Hematopoietic multipotent progenitor cell treated with erythropoietin and hydrocortisone succinate and interleukin-3 and kit ligand, for 17 days (in vitro differentiated cells): Measurements from ENCODE around the gene PNKD.

Source experiments
- DNase-seq: peaks from one replicate; pipeline ENCODE4 v3.0.0-alpha.2; 2015; ENCODE audit warnings: low spot score

Gene PNKD

DNA sequence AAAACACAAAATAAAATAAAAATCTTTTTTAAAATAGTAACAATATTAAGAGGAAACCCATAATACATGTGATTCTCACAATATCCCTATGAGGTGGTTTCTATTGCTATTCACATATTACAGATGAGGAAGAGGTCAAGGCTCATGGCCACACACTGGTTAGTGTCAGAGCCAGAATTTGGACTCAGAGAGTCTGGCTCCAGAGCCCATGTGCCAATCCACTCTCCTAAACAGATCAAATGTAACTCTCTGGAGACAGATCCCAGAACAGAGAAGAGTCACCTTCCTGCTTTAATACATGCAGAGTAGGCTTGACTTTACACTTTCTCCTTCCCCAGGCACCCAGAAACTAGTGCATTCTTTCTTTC, 101.6 kb downstream of the PNKD start:
- no peak for DNase-seq

DNA sequence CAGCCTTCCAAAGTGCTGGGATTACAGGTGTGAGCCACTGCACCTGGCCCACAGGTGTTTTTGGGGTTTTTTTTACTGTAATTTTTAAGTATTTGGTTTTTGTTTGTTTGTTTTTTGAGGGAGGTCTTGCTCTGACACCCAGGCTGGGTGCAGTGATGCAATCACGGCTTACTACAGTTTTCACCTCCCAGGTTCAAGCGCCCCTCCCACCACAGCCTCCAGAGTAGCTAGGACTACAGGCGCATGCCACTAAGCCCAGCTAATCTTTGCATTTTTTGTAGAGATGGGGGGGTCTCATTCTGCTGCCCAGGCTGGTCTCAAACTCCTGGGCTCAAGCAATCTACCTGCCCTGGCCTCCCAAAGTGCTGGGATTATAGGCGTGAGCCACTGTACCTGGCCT, 104.5 kb downstream of the PNKD start:
- DNase-seq, result no peak

DNA sequence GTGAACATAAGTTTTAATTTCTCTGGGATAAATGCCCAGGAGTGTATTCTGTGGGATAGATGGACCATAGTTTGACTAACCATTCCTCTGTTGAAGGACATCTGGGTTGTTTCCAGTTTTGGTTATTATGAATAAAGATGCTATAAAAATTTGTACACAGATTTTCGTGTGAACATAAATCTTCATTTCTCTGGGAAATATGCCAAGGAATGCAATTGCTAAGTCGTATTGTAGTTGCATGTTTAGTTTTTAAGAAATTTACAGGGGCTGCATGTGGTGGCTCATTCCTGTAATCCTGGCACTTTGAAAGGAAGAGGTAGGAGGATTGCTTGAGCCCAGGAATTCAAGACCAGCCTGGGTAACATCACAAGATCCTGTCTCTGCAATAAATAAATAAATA, 104.9 kb downstream of the PNKD start:
- DNase-seq, result no peak

DNA sequence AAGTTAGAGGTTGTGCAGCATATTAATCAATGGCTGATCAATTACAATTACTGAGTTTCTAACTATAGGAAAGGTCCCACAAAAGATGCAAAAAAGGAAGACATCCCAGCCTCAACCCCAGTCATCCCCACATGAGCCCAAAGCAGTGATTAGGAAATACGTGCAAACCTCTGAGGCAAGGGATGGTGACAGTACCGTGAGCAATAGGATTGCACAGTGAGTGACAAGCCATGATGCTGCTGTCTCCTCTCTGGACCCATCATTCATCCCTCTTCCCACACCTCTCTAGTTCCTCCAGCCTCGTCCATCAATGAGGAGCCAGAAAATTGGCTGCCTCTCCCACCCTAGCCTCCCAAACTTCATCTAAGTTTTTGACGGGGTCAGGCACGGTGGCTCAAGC, 107.7 kb downstream of the PNKD start:
- no peak for DNase-seq

DNA sequence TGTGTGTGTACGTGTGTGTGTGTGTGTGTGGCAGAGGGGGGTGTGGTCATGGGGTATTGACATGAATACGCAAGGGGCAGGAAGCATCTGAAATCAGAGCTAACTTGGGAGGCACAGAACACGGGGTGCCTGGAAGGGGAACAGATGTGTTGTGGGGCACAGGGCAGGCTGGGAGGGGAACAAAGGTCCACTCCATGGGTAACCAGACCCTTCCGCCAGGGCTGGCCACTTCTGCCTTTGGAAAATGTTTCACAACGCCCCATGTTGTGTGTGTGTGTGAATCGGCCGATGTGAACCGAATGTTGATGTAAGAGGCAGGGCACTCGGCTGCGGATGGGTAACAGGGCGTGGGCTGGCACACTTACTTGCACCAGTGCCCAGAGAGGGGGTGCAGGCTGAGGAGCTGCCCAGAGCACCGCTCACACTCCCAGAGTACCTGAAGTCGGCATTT, 111.6 kb downstream of the PNKD start, which contains the start of gene SLC11A1:
Gene SLC11A1, plus strand, starts transcription at position 358 of the 451 bp plus-strand sequence. CDS start 96 bp downstream, outside the sequence.
- no peak for DNase-seq

DNA sequence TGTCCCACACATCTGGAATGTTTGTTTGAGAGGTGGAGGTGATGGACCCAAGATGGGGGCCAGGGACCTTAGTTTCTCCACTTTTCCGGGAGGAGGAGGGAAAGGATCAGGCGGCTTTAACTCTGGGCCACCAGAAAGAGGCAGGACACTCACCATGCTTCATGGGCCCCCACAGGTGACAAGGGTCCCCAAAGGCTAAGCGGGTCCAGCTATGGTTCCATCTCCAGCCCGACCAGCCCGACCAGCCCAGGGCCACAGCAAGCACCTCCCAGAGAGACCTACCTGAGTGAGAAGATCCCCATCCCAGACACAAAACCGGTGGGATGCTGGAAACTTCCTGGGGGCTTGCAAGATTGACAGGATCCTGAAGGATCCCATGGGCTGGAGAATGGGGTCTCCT, 112.5 kb downstream of the PNKD start:
- no peak for DNase-seq

DNA sequence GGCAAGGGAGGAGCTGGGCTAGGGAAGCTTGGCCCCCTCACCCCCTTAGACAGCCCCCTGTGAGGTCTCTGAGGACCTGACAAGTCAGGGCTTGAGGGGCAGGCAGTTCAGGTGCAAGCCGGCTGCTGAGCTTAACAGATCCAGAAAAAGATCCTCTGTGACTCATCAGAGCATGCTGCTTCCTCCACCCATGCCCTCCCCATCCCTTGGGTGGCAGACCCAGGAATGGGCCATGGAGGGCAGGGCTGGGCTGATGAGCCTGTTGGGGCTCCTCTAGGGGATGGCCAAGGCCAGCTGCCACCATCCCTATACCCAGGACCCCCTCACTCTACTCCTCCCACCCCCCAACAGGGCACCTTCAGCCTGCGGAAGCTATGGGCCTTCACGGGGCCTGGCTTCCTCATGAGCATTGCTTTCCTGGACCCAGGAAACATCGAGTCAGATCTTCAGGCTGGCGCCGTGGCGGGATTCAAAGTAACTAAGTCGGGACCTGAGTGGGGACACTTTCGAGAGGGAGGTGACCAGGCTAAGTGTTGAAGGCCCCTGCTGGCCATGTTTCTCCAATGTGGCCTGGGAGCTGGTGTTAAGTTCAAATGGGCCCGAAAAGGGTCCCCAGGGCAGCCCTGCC, 113.7 kb downstream of the PNKD start:
- DNase-seq, result no peak

DNA sequence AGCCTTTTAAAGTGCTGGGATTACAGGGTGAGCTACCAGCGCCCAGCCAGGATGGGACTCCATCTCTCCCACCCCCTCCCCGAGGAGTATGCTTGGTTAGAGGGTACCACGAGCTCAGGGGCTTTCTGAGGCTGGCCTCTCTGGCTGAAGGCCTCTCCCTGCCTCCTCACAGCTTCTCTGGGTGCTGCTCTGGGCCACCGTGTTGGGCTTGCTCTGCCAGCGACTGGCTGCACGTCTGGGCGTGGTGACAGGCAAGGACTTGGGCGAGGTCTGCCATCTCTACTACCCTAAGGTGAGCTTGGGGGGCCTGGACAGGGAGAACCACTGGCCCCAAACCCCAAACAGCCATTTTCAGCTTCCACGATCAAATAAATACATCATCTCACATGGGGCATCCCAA, 114.7 kb downstream of the PNKD start:
- no peak for DNase-seq

DNA sequence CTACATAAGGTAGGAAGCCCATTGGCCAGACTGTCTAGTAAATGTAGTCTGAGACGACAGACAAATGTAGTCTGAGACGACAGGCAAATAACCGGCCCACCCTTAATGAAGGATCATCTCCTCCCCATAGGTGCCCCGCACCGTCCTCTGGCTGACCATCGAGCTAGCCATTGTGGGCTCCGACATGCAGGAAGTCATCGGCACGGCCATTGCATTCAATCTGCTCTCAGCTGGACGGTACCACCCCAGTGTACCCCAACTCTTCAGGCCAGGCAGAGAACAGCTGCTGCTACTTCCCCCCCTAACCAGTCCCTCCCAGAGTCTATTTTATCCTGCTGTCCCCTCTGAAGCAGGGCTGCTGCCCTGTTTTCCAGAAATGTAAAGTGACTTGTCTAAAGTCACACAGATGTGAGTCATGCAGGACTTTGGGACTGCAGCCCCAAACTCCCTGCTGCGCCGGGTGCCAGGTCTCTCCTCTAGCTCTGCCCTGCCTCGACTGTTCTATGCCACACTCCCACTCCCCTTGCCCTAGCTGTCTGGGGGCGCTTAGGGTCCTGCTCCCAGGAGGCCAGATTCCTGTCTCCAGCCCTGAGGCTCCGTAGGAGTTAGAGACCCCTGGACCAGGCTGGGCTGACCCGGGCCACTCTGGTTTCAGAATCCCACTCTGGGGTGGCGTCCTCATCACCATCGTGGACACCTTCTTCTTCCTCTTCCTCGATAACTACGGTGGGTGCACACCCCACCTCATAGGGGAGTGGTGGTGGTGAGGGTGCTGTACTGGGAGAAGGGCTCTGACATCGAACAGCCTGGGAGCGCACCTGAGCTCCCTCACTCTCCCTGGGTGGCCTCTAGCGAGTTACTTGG, 116.4 kb downstream of the PNKD start:
- DNase-seq, result no peak

DNA sequence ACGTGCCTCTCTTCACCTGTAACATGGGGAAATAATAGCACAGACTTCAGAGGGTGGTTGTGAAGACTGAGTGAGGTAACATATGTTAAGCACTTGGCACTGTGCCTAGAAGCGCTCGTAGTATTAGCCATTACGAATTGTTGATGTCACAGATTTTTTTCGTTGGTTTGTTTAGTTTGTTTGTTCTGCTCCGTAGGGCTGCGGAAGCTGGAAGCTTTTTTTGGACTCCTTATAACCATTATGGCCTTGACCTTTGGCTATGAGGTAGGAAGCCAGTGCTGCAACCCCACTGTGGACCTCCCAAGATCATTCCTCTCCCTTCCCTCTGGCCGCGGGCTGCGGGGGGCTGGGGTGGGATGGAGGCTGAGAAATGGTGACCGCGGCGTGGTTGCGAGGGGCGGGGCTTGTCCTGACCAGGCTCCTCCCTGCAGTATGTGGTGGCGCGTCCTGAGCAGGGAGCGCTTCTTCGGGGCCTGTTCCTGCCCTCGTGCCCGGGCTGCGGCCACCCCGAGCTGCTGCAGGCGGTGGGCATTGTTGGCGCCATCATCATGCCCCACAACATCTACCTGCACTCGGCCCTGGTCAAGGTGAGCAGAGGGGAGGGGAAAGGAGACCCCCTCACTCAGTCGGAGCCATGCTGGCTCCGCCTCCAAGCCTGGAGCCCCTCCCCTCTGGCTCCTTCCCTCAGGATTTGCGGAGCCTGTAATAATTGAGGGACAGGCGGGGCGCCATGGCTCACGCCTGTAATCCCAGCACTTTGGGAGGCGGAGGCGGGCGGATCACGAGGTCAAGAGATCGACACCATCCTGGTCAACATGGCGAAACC, 117.3 kb downstream of the PNKD start:
- no peak for DNase-seq

DNA sequence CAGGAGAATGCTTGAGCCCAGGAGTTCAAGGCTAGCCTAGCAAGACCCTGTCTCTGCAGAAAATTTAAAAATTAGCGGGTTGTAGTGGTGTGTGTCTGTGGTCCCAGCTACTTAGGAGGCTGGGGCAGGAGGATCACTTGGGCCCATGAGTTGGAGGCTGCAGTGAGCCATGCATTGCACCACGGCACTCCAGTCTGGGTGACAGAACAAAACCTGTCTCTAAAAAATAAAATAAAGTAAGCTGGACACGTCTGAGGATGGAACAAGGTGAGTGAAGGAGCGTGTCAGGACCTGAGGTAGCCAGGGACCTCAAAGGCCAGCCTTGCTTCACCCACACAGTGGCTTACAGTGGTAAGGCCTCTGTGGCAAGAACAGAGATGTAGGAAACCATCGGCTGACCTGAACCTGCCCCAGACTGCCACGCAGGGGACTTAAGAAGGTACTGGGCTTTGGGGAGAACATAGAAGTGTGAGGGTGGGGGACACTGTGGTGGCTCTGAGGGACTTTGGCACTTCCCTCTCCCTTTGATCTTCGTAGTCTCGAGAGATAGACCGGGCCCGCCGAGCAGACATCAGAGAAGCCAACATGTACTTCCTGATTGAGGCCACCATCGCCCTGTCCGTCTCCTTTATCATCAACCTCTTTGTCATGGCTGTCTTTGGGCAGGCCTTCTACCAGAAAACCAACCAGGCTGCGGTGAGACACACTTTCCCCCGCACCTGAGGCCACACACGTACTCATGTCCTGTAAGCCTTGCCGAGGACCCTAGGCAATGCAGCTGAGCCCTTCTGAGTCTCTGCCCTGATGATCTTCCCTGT, 119.2 kb downstream of the PNKD start:
- DNase-seq, result no peak

DNA sequence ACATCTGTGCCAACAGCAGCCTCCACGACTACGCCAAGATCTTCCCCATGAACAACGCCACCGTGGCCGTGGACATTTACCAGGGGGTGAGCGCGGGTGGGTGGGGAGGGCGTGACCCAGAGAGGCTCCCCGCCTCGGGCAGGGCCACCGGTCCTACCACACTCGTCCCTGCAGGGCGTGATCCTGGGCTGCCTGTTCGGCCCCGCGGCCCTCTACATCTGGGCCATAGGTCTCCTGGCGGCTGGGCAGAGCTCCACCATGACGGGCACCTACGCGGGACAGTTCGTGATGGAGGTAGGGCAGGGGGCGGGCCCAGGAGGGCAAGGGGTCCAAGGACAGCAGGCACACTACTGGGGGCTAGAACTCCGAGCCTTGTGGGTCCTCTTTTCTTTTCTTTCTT, 120.9 kb downstream of the PNKD start:
- DNase-seq, result no peak

DNA sequence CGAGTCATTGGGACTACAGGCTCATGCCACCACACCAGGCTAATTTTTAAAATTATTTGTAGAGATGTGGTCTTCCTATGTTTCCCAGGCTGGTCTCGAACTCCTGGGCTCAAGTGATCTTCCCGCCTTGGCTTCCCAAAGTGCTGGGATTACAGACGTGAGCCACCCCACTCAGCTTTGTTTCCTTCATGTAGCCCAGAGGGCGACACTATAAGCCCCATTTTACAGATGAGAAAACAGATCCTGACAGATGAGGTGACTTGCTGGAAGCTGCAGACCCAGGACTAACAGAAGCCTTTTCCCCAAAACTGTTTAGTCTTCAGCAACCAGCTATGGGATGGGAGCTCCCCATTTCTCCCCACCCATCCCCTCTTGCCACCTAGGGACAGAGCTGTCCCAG, 122.1 kb downstream of the PNKD start:
- DNase-seq, result no peak

DNA sequence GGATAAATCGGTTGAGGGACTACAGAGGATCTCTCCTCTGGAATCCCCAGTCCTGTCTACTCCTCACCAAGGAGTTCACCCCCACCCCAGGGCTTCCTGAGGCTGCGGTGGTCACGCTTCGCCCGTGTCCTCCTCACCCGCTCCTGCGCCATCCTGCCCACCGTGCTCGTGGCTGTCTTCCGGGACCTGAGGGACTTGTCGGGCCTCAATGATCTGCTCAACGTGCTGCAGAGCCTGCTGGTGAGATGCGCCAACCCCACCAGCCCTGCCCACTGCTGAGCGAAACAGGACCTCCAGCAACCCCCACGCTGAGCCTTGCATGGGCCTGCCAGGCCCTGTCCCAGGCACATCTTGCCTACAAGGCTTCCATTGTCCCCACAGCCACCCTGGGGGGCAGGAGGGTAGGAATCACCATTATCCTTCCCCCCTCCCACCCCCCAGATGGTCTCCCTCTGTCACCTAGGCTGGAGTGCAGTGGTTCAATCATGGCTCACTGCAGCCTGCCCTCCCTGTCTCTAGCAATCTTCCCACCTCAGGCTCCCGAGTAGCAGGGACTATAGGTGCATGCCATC, 122.7 kb downstream of the PNKD start:
- no peak for DNase-seq

DNA sequence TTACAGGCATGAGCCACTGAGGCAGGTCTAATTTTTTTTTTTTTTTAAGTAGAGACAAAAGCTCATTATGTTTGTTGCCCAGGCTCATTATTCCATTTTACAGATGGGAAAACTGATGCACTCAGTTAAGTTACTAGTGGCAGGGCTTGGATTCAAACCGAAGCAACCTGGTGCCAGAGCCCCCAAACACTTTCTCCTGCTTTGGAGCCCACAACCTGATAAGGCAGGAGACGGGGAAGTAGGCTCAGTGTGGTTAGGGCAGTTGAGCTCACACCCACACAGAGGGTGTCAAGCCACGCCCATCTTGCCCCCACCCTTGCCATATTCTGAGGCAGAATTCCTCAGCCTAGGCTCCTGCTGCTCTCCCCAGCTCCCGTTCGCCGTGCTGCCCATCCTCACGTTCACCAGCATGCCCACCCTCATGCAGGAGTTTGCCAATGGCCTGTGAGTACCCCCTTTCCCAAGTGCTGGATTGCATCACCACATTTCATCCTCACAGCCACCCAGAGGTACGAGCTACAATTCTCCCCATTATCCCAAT, 123.5 kb downstream of the PNKD start:
- peak; percentile 64 for DNase-seq

DNA sequence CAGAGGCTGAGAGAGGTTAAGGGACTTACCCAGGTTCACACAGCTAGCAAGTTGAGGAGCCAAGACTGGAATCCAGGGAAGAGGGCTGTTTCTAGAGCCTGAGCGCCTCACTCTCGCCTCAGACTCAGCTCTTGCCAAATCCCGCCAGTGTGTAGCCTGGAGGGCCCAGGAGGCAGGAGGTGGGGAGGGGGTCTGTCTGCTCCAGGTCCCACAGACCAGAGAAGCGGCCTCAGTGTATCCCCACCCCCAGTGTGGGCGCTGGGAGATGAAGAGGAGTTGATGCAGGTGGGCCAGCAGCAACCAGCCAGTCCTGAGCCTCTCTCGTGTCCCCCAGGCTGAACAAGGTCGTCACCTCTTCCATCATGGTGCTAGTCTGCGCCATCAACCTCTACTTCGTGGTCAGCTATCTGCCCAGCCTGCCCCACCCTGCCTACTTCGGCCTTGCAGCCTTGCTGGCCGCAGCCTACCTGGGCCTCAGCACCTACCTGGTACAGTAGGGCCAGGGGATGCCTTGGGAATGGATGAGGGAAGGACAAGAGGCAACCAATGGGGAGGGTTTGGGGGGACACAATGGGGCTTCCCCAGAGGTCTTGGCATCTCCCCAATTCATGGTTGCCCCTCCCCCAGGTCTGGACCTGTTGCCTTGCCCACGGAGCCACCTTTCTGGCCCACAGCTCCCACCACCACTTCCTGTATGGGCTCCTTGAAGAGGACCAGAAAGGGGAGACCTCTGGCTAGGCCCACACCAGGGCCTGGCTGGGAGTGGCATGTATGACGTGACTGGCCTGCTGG, 124.2 kb downstream of the PNKD start:
- DNase-seq, result peak; percentile 29

DNA sequence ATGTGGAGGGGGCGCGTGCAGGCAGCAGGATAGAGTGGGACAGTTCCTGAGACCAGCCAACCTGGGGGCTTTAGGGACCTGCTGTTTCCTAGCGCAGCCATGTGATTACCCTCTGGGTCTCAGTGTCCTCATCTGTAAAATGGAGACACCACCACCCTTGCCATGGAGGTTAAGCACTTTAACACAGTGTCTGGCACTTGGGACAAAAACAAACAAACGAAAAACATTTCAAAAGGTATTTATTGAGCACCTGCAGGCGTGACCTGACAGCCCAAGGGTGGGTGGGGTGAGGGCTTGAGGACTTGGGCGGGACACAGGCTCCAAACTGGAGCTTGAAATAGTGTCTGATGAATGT, 124.7 kb downstream of the PNKD start:
- DNase-seq, result no peak

DNA sequence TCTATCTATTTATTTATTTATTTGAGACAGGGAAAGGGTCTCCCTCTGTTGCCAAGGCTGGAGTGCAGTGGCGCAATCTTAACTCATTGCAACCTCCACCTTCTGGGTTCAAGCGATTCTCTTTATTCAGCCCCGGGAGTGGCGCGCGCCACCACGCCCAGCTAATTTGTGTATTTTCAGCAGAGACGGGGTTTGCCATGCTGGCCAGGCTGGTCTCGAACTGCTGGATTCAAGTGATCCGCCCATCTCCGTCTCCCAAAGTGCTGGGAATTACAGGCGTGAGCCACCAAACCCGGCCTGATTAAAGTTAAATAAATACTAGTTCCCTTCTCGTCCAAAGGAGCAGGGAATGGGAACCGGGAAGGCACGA, 125.1 kb downstream of the PNKD start:
- no peak for DNase-seq

DNA sequence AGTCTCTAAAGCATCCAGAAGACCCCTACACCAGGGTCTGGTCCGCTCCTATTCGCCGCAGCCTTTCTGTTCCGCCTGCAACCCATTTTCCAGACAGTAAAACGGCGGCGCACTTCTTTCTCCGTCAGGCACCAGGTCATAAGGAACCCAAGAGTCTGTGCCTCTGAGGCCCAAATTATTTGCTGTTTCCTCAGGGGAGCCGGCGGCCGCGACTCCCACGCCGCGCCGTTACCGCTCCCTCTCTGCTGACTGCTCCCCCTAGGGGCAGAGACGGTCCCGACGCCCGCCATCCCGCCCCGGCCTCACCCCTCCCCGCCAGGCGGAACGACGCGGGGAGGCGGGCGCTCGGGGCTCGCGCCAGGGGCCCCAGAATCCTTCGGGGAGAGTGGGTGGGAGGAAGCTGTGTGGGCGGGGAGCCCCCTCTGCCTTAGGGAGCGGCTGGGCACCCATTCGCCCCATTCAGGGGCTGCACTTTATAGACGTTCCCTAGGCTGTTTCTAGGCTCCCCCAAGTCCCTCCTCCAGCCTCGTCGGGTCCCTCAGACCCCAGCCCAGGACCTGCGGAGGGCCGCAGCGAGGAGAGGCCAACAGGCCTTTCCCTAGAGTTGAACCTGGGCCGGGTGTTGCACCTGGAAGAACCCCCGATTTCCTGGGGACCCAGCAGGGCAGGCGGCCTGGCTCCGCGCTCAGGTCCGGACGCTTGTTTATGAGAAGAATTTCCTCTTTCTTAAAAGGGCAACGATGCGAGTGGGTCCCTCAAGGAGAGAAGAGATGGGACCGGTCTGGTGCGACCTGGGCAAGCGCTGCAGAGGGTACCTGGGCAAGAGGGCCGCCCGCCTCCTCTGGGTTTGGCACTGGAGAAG, 125.7 kb downstream of the PNKD start:
- peak; percentile 91 for DNase-seq
